Endothelial cell of umbilical vein (primary cell): ENCODE results near the gene PPP6R1. TPM values are rescaled to one million over a fixed set of nuclear protein-coding genes. Genes with fewer than 3 reads are reported as not detected.

Experiments used
- BruUV-seq: library from RNA; stranded (reverse); fragments of 400-500 nt; replicated peaks from 2 replicates; lab custom pipeline; 2021; lab: Mats Ljungman, UMichigan
- CTCF ChIA-PET: fragments of 300-600, 350-600 bp; sonication (Branson Sonifier 250); formaldehyde crosslinking; loops from one replicate; lab custom pipeline; 2021; ENCODE audit warnings: antibody characterized with exemption, inconsistent platforms; lab: Charles Lee
- POLR2A ChIA-PET: fragments of 300-600, 350-600 bp; sonication (Branson Sonifier 250); formaldehyde crosslinking; loops from one replicate; lab custom pipeline; 2021; ENCODE audit warnings: antibody characterized with exemption, inconsistent platforms; lab: Charles Lee
- DNase-seq: peaks from one replicate; pipeline ENCODE4 v3.0.0-alpha.2; 2011; ENCODE audit warnings: low read depth, low spot score
- FAIRE-seq: peaks from 2 replicates; lab custom pipeline; 2011; peaks lifted over from hg19 to GRCh38; lab: Jason Lieb, UNC
- H2AFZ ChIP-seq: 2 replicates; pipeline ENCODE4 v1.6.0; 2012; ENCODE audit warnings: low read depth, low read length, control low read depth, inconsistent platforms
- H3K27ac ChIP-seq: 2 replicates; pipeline ENCODE4 v1.5.1; 2011; ENCODE audit warnings: low read depth, mild to moderate bottlenecking, control low read depth, low read length, moderate library complexity; ENCODE audit not compliant: insufficient read depth
- H3K27me3 ChIP-seq, 2 experiments: 2 replicates each; pipeline versions ENCODE4 v1.6.0 to v1.6.1; 2011; ENCODE audit warnings: low read length in 2 of 2, mixed read lengths in 1 of 2; ENCODE audit not compliant: control insufficient read depth in 2 of 2, insufficient read depth in 2 of 2
- H3K36me3 ChIP-seq, 2 experiments: 2 replicates in 1 of 2; 3 replicates in 1 of 2; pipeline ENCODE4 v1.5.1; 2011; ENCODE audit warnings: low read length in 2 of 2, mild to moderate bottlenecking in 1 of 2, moderate library complexity in 1 of 2; ENCODE audit not compliant: control insufficient read depth in 2 of 2, insufficient read depth in 2 of 2; ENCODE audit errors: extremely low read depth in 1 of 2
- H3K4me1 ChIP-seq: 3 replicates; pipeline ENCODE4 v1.5.1; 2011; ENCODE audit warnings: mild to moderate bottlenecking, low read length; ENCODE audit not compliant: control insufficient read depth, insufficient read depth; ENCODE audit errors: extremely low read depth
- H3K4me2 ChIP-seq: 2 replicates; pipeline ENCODE4 v1.6.1; 2011; ENCODE audit warnings: low read length, control low read depth, mixed read lengths; ENCODE audit not compliant: insufficient read depth
- H3K4me3 ChIP-seq, 3 experiments: fragments of 200-600 bp in 1 of 3; sonication (generic), shearing (Covaris generic) in 1 of 3; replicated peaks in 1 of 3; 2 replicates each; pipeline ENCODE4 v1.5.1; 2011 to 2016; ENCODE audit warnings: control low read depth in 3 of 3, low read length in 3 of 3, mild to moderate bottlenecking in 2 of 3, inconsistent platforms in 1 of 3, low read depth in 1 of 3, moderate library complexity in 1 of 3; ENCODE audit not compliant: insufficient read depth in 1 of 3
- H3K79me2 ChIP-seq: 2 replicates; pipeline ENCODE4 v1.6.0; 2012; ENCODE audit warnings: low read length, inconsistent platforms; ENCODE audit not compliant: control insufficient read depth, insufficient read depth
- H3K9ac ChIP-seq: replicated peaks from 2 replicates; pipeline ENCODE3; 2011; ENCODE audit warnings: low read length, control low read depth; ENCODE audit not compliant: insufficient read depth; ENCODE audit errors: extremely low read depth
- H3K9me1 ChIP-seq: replicated peaks from 3 replicates; pipeline ENCODE4 v1.6.0; 2011; ENCODE audit warnings: mild to moderate bottlenecking, low read length; ENCODE audit not compliant: control insufficient read depth, insufficient read depth; ENCODE audit errors: extremely low read depth
- H3K9me3 ChIP-seq: replicated peaks from 2 replicates; pipeline ENCODE4 v1.5.1; 2012; ENCODE audit warnings: low read length, inconsistent platforms; ENCODE audit not compliant: control insufficient read depth, insufficient read depth
- H4K20me1 ChIP-seq: replicated peaks from 2 replicates; pipeline ENCODE3; 2011; ENCODE audit warnings: mild to moderate bottlenecking, low read length; ENCODE audit not compliant: control insufficient read depth, insufficient read depth; ENCODE audit errors: extremely low read depth
- CTCF ChIP-seq, 2 donors: IDR thresholded peaks; 1 replicate in 1 of 2; 2 replicates in 1 of 2; pipeline ENCODE4 v1.5.1; 2011; ENCODE audit warnings: low read length in 2 of 2, mild to moderate bottlenecking in 2 of 2, moderate library complexity in 2 of 2, control low read depth in 1 of 2, inconsistent platforms in 1 of 2, low read depth in 1 of 2; ENCODE audit not compliant: insufficient read depth in 1 of 2; ENCODE audit errors: extremely low read depth in 1 of 2
- EZH2 ChIP-seq: IDR thresholded peaks from 2 replicates; pipeline ENCODE4 v1.6.1; 2012; ENCODE audit warnings: borderline replicate concordance, low read depth, mild to moderate bottlenecking, moderate library complexity, low read length, inconsistent platforms; ENCODE audit not compliant: severe bottlenecking
- FOS ChIP-seq: IDR thresholded peaks from 2 replicates; pipeline ENCODE4 v1.6.1; 2011; ENCODE audit warnings: mild to moderate bottlenecking, low read length, moderate library complexity, borderline replicate concordance; ENCODE audit not compliant: insufficient read depth
- GATA2 ChIP-seq: IDR thresholded peaks from 2 replicates; pipeline ENCODE4 v1.7.0; 2011; ENCODE audit warnings: low read depth, mild to moderate bottlenecking, moderate library complexity, mixed read lengths, low read length; ENCODE audit not compliant: insufficient read length, insufficient read depth
- JUN ChIP-seq: IDR thresholded peaks from 2 replicates; pipeline ENCODE4 v1.6.1; 2011; ENCODE audit warnings: borderline replicate concordance, low read depth; ENCODE audit not compliant: insufficient read length, insufficient read depth
- MAX ChIP-seq: IDR thresholded peaks from 2 replicates; pipeline ENCODE4 v1.6.1; 2011; ENCODE audit not compliant: insufficient read depth, insufficient read length
- MYC ChIP-seq: IDR thresholded peaks from one replicate; pipeline ENCODE4 v1.6.1; 2011; ENCODE audit warnings: mild to moderate bottlenecking, low read depth, low read length
- POLR2A ChIP-seq: IDR thresholded peaks from 2 replicates; pipeline ENCODE4 v1.6.1; 2012; ENCODE audit warnings: low read depth, mild to moderate bottlenecking, control low read depth, low read length
- POLR2AphosphoS5 ChIP-seq: IDR thresholded peaks from 2 replicates; pipeline ENCODE4 v1.6.1; 2012; ENCODE audit warnings: low read depth, mild to moderate bottlenecking, control low read depth, low read length, moderate library complexity; ENCODE audit not compliant: insufficient read depth
- dilution Hi-C: fragments of 300-500 bp; cut with MboI; formaldehyde crosslinking; loops from one replicate; pipeline ENCODE4 v1.15.0; 2019; ENCODE audit warnings: low sequenced_read_pairs; ENCODE audit not compliant: extremely low pct_ligation_motif_present
- intact Hi-C: fragments of 100-400 bp; cut with micrococcal nuclease; formaldehyde crosslinking; loops from one replicate; pipeline ENCODE4 v1.10.0; 2022
- polyA plus RNA-seq, 4 experiments: library from polyadenylated mRNA; depleted of rRNA in 3 of 4; stranded (reverse) in 3 of 4; unstranded in 1 of 4; fragments of >200 nt; gene quantifications; 2 replicates each; pipeline versions ENCODE4 v1.2.1 to v1.2.3, GENCODE V29; 2011 to 2012; ENCODE audit warnings: missing spikeins in 1 of 4
- total RNA-seq: library from RNA; stranded (reverse); gene quantifications from 2 replicates; pipeline ENCODE4 v1.2.3, GENCODE V29; 2021

The PPP6R1 gene
- total and polyA plus RNA-seq, 2 donors (not counting 3 experiments of a cell fraction or from before 2014, with no cell fraction given) = 35.7 to 71.8 TPM

GRCh38 chr19:55299991-55300390 lies 41.2 kb upstream of the PPP6R1 start:
- no peak overlapping the region for H3K27ac ChIP-seq
- FAIRE-seq = no peak
- CTCF ChIA-PET = interaction anchor here (3.8 kb wide), 1 partner anchor 84 kb away, joined by 51 read pairs; the partner anchor contains the start of gene TMEM238
- intact Hi-C loops = loop anchor here (5.0 kb wide), 1 partner anchor 158 kb away; no protein-coding TSS in a partner anchor
- H3K27me3 ChIP-seq = peaks cover 0 to 3% of the 10 kb centered on the region in 2 experiments
- no TSS peak for BruUV-seq
- H3K79me2 ChIP-seq = no peaks in the 10 kb centered on the region
- no peak for DNase-seq
- no peak overlapping the region for H3K4me3 ChIP-seq
- no peaks in the 10 kb centered on the region for H3K4me1 ChIP-seq
- no peak overlapping the region for H3K4me2 ChIP-seq
- H4K20me1 ChIP-seq = no peaks in the 10 kb centered on the region
- no peaks in the 10 kb centered on the region for H3K9me3 ChIP-seq
- dilution Hi-C loops = no loop called here
- TF ChIP-seq JUN (no peak), GATA2 (no peak), MAX (no peak), POLR2A (no peak), FOS (no peak), EZH2 (no peak), POLR2AphosphoS5 (no peak), CTCF (IDR thresholded peaks at IDR 0.05; ENCODE audit: extremely low read depth in 1 of 2, insufficient read depth in 1 of 2, low read depth in 1 of 2, low read length in 2 of 2) (no peak), MYC (no peak)
- no peaks in the 10 kb centered on the region for H3K9me1 ChIP-seq
- H2AFZ ChIP-seq = no peak overlapping the region
- POLR2A ChIA-PET = no interaction called here
- no peak overlapping the region for H3K9ac ChIP-seq
- H3K36me3 ChIP-seq = no peaks in the 10 kb centered on the region
